Transverse colon (tissue), 4 donors: Measurements from ENCODE around the gene MRGPRG. TPM values are rescaled to one million over a fixed set of nuclear protein-coding genes. Genes with fewer than 3 reads are reported as not detected.

ENCODE experiments used
- DNase-seq: peaks from one replicate; pipeline ENCODE4 v3.0.0-alpha.2; 2019
- H3K27ac ChIP-seq, 4 donors: fragments of 200-600 bp; sonication (generic); 2 replicates each; pipeline ENCODE4 v1.5.1; 2016 to 2018; ENCODE audit warnings: inconsistent platforms in 4 of 4
- H3K27me3 ChIP-seq: fragments of 200-600 bp; sonication (generic); 2 replicates; pipeline ENCODE4 v1.5.1; 2017; ENCODE audit warnings: inconsistent platforms
- H3K36me3 ChIP-seq, 4 donors: fragments of 200-600 bp; sonication (generic); 2 replicates each; pipeline ENCODE4 v1.5.1; 2017 to 2019; ENCODE audit warnings: inconsistent platforms in 4 of 4
- H3K4me1 ChIP-seq, 4 donors: fragments of 200-600 bp; sonication (generic); 2 replicates each; pipeline ENCODE4 v1.5.1; 2017 to 2020; ENCODE audit warnings: inconsistent platforms in 4 of 4
- H3K4me3 ChIP-seq, 4 donors: fragments of 200-600 bp; sonication (generic); 1 replicate in 1 of 4; 2 replicates in 3 of 4; pipeline versions ENCODE4 v1.5.1 to v1.6.1; 2017 to 2019; ENCODE audit warnings: inconsistent platforms in 4 of 4
- H3K9me3 ChIP-seq, 2 donors: fragments of 200-600 bp; sonication (generic); 2 replicates each; pipeline ENCODE4 v1.5.1; 2017 to 2019; ENCODE audit warnings: inconsistent platforms in 2 of 2
- CTCF ChIP-seq, 5 experiments: fragments of 200-600 bp in 3 of 5; fragments of 450-650 bp in 2 of 5; sonication (generic) in 3 of 5; IDR thresholded peaks; 1 replicate in 2 of 5; 2 replicates in 3 of 5; pipeline ENCODE4 v1.5.1; 2016 to 2017; ENCODE audit warnings: antibody characterized with exemption in 5 of 5, inconsistent platforms in 3 of 5, mild to moderate bottlenecking in 2 of 5, moderate library complexity in 1 of 5
- EP300 ChIP-seq: sonication (generic); formaldehyde crosslinking; IDR thresholded peaks from one replicate; pipeline ENCODE4 v1.6.1; 2017; ENCODE audit warnings: antibody characterized with exemption, low read depth
- POLR2A ChIP-seq: fragments of 450-650 bp; IDR thresholded peaks from one replicate; pipeline ENCODE4 v1.6.1; 2016; ENCODE audit warnings: antibody characterized with exemption, mild to moderate bottlenecking, moderate library complexity
- POLR2AphosphoS5 ChIP-seq, 3 donors: sonication (generic); formaldehyde crosslinking; IDR thresholded peaks; one replicate each; pipeline ENCODE4 v1.6.1; 2016; ENCODE audit warnings: antibody characterized with exemption in 3 of 3
- WGBS, 2 donors: methylation state at CpG; one replicate each; pipeline ENCODE4 v1.1.5; 2018; ENCODE audit warnings: low coverage in 1 of 2; 5-methylcytosine and 5-hydroxymethylcytosine counted together
- in situ Hi-C, 4 donors: fragments of 200-750 bp; cut with MboI; loops; one replicate each; pipeline versions ENCODE4 v1.15.0 to v1.15.1; 2017; ENCODE audit warnings: low sequenced_read_pairs in 3 of 4, low pct_ligation_motif_present in 1 of 4, low pct_unique_long_range_greater_than_20kb in 1 of 4
- intact Hi-C: fragments of 100-400 bp; cut with DNase I; formaldehyde crosslinking; loops from one replicate; pipeline ENCODE4 v1.15.1; 2023; ENCODE audit warnings: low total_unique reads
- total RNA-seq, 4 donors: library from RNA; depleted of rRNA; stranded (reverse); fragments of >200 nt; gene quantifications; one replicate each; pipeline ENCODE4 v1.1.0, GENCODE V29; 2016

MRGPRG gene
- total RNA-seq, 4 donors from 2014 or later = not detected

- intact Hi-C loops (no loop called here), in situ Hi-C loops (no loop called here)
- H3K4me3 ChIP-seq = no peak overlapping the region
- H3K9me3 ChIP-seq = no peaks in the 10 kb centered on the region
- H3K36me3 ChIP-seq = no peaks in the 10 kb centered on the region
- H3K27ac ChIP-seq = no peak overlapping the region
- TF ChIP-seq POLR2AphosphoS5 (IDR thresholded peaks at IDR 0.05) = no peak
- TF ChIP-seq CTCF (IDR thresholded peaks at IDR 0.05) = no peak
- H3K4me1 ChIP-seq = no peaks in the 10 kb centered on the region
- 89% methylated on average over 21 of the region's 21 CpGs; no CpG with 5 or more reads in 1 of the 2 donors for WGBS, 2 donors
- peaks cover 33% of the 10 kb centered on the region for H3K27me3 ChIP-seq
- DNase-seq = no peak
These were observed 14.3 kb upstream of the MRGPRG start for GRCh38 chr11:3232956-3233355.

GRCh38 chr11:3231851-3232744 is 13.5 kb upstream of the MRGPRG start, which contains the start of gene MRGPRE:
Gene MRGPRE, minus strand, starts transcription at chr11:3232417. Its CDS starts 3,618 bp downstream, at chr11:3228799.
- in situ Hi-C loops = no loop called here
- no peak within 1 kb of the TSS for H3K4me3 ChIP-seq

GRCh38 chr11:3231550-3231850 is 12.9 kb upstream of the MRGPRG start:
- H3K9me3 ChIP-seq = no peaks in the 10 kb centered on the region
- peaks cover 33% of the 10 kb centered on the region for H3K27me3 ChIP-seq
- H3K36me3 ChIP-seq = no peaks in the 10 kb centered on the region
- in situ Hi-C loops = no loop called here
- WGBS, 2 donors = 46 to 60% methylated on average over 1 to 6 of the region's 6 CpGs
- no peak for TF ChIP-seq EP300
- no peak for TF ChIP-seq POLR2A
- no peak for TF ChIP-seq CTCF (IDR thresholded peaks at IDR 0.05)
- TF ChIP-seq POLR2AphosphoS5 (IDR thresholded peaks at IDR 0.05) = no peak
- no peak for DNase-seq
- intact Hi-C loops = no loop called here
- no peaks in the 10 kb centered on the region for H3K4me1 ChIP-seq
- H3K27ac ChIP-seq = no peak overlapping the region
- no peak overlapping the region for H3K4me3 ChIP-seq

More at GRCh38 chr11:3231851-3232744, 13.5 kb upstream of the MRGPRG start, which contains the start of gene MRGPRE:
- H3K27ac ChIP-seq = no peak within 1 kb of the TSS
- H3K9me3 ChIP-seq = no peaks in the 10 kb centered on the region
- WGBS, 2 donors = 64% methylated on average over 27 of the region's 39 CpGs; no CpG with 5 or more reads in 1 of the 2 donors
- intact Hi-C loops = no loop called here
- TF ChIP-seq EP300 = no peak
- TF ChIP-seq CTCF (IDR thresholded peaks at IDR 0.05) = no peak
- no peak for TF ChIP-seq POLR2A
- TF ChIP-seq POLR2AphosphoS5 (IDR thresholded peaks at IDR 0.05) = no peak
- DNase-seq = no peak
- H3K36me3 ChIP-seq = no peaks in the 10 kb centered on the region
- H3K4me1 ChIP-seq = no peaks in the 10 kb centered on the region
- peaks cover 33% of the 10 kb centered on the region for H3K27me3 ChIP-seq

GRCh38 chr11:3230636-3231549 is 12.3 kb upstream of the MRGPRG start:
- WGBS, 2 donors = 47 to 69% methylated on average over 3 to 12 of the region's 12 CpGs
- in situ Hi-C loops = no loop called here
- no peak for DNase-seq
- H3K36me3 ChIP-seq = no peaks in the 10 kb centered on the region
- intact Hi-C loops = no loop called here
- TF ChIP-seq EP300 (no peak), POLR2A (no peak), POLR2AphosphoS5 (IDR thresholded peaks at IDR 0.05) (no peak), CTCF (IDR thresholded peaks at IDR 0.05) (no peak)
- H3K9me3 ChIP-seq = no peaks in the 10 kb centered on the region
- no peak overlapping the region for H3K27ac ChIP-seq
- H3K4me1 ChIP-seq = no peaks in the 10 kb centered on the region
- peaks cover 33% of the 10 kb centered on the region for H3K27me3 ChIP-seq
- H3K4me3 ChIP-seq = no peak overlapping the region
